HL-60 (cell line): ENCODE data around the gene DNAJC5G.

Experiments used
- CTCF ChIP-seq: IDR thresholded peaks from one replicate; pipeline ENCODE4 v1.5.1; 2011; ENCODE audit warnings: low read length, control low read depth, inconsistent platforms; ENCODE audit not compliant: insufficient read depth
- TF ChIP-seq, protein P1 (sequence below): IDR thresholded peaks from 2 replicates; pipeline ENCODE4 v1.6.1; 2012; ENCODE audit warnings: low read depth; ENCODE audit not compliant: insufficient replicate concordance

DNA sequence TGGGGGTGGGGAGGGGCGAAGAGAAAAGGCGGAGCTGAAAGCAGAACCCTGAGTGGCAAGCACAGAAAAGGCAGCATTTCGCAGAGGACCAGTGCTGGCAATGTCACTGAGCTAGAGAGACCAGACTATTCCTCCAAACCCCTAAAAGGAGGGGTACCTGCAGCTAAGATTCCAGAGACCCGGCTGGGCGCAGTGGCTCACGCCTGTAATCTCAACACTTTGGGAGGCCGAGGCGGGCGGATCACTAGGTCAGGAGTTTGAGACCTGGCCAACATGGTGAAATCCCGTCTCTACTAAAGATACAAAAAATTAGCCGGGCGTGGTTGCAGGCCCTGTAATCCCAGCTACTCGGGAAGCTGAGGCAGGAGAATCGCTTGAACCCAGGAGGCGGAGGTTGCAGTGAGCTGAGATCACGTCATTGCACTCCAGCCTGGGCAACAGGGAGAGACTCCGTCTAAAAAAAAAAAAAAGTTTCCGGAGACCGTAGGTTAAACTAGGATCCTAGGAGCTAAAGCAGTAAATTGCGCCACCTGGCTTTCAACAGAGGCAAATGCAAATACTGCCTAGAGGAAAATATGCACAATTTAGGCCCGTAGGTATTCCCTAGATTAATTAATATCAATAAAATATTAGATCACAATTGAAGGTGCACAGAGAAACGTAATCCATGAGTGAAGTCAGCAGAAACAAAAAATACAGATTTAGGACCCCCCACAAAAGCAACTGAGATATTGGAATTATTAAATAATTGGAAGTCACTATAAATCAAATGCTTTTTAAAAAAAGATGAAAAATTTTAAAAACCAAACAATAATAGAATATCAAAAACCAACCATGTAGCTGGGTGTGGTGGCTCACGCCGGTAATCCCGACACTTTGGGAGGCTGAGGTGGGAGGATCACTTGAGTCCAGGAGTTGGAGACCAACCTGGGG, 28.1 kb downstream of the DNAJC5G start:
- peak; percentile 74 for TF ChIP-seq CTCF
- TF ChIP-seq, protein P1, sequence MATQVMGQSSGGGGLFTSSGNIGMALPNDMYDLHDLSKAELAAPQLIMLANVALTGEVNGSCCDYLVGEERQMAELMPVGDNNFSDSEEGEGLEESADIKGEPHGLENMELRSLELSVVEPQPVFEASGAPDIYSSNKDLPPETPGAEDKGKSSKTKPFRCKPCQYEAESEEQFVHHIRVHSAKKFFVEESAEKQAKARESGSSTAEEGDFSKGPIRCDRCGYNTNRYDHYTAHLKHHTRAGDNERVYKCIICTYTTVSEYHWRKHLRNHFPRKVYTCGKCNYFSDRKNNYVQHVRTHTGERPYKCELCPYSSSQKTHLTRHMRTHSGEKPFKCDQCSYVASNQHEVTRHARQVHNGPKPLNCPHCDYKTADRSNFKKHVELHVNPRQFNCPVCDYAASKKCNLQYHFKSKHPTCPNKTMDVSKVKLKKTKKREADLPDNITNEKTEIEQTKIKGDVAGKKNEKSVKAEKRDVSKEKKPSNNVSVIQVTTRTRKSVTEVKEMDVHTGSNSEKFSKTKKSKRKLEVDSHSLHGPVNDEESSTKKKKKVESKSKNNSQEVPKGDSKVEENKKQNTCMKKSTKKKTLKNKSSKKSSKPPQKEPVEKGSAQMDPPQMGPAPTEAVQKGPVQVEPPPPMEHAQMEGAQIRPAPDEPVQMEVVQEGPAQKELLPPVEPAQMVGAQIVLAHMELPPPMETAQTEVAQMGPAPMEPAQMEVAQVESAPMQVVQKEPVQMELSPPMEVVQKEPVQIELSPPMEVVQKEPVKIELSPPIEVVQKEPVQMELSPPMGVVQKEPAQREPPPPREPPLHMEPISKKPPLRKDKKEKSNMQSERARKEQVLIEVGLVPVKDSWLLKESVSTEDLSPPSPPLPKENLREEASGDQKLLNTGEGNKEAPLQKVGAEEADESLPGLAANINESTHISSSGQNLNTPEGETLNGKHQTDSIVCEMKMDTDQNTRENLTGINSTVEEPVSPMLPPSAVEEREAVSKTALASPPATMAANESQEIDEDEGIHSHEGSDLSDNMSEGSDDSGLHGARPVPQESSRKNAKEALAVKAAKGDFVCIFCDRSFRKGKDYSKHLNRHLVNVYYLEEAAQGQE = no peak
